HG03039 (cell line): ENCODE measurements around the gene FNTB.

ENCODE experiments used
- ATAC-seq: cut with Tn5 transposase; IDR thresholded peaks from one replicate; pipeline ENCODE4 v1.9.1; 2021; ENCODE audit warnings: mild to moderate bottlenecking, moderate library complexity; ENCODE audit not compliant: unreplicated experiment

FNTB gene, protein sequence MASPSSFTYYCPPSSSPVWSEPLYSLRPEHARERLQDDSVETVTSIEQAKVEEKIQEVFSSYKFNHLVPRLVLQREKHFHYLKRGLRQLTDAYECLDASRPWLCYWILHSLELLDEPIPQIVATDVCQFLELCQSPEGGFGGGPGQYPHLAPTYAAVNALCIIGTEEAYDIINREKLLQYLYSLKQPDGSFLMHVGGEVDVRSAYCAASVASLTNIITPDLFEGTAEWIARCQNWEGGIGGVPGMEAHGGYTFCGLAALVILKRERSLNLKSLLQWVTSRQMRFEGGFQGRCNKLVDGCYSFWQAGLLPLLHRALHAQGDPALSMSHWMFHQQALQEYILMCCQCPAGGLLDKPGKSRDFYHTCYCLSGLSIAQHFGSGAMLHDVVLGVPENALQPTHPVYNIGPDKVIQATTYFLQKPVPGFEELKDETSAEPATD

DNA sequence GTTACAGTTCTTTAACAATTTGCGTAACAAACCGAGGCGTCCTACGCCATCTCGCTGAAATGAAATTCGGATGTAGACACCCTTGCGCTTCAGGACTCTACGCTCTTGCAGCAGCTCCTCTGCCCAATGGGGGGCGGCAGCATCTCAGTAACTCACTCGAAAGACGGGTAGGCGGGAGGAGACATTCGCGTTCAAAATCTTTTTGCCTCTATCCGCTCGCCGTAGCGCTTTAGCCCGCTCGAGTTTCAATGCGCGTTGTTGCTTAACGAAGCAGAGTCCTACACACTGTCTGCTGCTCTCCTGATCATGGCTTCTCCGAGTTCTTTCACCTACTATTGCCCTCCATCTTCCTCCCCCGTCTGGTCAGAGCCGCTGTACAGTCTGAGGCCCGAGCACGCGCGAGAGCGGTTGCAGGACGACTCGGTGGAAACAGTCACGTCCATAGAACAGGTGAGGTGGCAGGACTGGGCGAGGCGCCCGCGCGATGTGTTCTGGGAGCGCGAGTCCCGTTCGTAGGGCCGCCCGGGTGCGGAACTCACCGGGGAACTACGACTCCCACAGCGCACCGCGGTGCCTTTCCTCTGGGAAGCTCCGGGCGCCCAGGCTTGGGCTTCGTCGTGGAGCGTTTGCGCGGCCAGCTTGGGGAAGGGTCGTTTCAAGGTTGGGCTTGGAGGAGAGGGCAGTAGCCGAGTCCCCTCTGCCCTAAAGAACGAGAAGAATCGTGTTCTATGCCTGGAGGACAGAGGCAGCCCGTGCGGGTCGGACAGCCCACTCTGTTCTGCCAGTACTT lies at the start of gene FNTB:
FNTB (plus strand) TSS at position 248 of the 790 bp plus-strand sequence; CDS start at position 307, 59 bp downstream.
- ATAC-seq = peak; percentile 84

DNA sequence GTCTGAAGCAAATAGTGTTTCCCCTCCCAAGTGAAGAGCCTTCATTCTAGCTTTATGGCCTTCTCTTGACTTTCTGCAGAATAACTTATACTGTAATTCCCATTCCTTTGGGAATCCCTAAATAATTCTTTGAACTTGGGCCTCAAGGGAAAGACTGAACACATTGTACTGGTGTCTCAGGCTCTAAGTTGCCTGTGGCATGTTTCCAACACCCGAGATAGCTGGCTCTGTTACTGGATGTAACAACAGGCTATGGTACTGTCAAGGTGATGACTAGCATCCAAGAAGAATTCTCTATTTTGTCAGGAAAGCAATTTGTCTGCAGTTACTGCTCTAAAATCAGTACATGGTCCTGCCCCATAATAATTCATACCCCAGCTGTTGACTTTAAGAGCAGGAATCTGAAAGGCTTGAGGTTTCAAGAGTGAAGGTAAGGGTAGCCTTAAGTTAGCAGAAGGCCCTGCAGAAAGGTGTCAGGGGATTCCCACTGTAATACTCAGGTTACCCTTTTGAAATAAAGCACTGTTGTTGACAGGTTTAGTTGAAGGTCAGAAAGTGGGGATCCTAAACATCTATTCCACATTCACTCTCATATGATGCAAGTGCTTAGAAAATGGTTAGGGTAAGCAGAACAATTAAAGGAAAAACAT lies 49.4 kb upstream of the FNTB start:
- ATAC-seq = no peak

DNA sequence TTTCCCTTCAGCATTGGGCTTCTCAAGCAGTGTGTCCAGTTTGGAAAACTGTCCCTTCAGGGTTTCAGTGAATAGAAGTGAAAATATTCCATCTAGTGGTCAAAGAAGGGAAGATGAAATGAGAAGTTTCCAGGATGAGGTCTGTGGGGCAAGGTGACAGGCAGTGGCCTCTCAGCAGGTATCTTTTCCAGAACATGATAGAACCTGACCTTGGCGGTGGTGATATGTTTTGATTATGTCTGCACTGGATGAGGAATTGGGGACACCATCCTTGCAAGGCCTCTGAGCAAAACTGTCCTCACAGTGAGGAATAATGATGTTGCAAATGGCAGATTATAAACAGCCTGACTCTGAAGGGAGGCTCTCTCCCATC lies 48.9 kb upstream of the FNTB start:
- no peak for ATAC-seq

DNA sequence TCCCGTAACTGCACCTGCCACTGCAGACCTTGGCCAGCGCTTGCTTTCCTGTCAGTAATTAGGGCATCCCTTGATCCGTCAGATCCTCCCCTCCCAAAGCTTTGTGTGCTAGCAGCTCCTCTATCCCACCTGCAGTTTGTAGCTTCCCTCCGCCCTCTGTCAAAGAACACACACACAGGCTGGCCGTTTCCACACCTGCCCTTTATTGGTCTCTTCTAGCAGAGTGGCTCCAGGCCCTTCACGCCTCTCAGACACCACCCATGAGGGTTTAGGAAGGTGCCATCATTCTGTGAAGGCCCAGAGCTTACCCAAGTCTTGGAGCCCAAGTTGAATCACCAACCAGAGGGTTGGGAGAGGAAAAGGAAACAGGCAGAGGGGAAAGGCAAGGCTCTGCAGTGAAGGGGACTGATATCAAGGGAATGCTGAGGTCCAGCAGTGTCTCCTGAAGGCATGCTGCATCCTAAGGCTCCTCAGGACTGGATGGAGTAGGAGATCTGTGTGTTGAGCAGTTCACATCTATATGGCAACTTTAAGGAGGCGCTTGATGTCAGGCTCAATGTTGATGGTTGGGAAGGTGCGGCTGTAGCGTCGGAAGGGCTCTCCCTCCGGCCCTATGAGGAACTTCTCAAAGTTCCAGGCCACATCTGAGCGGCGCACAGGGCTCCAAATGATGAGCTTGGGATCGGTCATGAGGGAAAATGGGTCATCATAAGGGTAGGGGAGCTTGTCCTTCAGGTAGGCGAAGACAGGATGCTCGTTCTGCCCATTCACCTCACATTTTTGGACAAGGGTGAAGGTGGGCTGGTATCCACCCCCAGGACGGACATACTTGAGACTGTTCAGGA lies 47.5 kb upstream of the FNTB start:
- no peak for ATAC-seq

DNA sequence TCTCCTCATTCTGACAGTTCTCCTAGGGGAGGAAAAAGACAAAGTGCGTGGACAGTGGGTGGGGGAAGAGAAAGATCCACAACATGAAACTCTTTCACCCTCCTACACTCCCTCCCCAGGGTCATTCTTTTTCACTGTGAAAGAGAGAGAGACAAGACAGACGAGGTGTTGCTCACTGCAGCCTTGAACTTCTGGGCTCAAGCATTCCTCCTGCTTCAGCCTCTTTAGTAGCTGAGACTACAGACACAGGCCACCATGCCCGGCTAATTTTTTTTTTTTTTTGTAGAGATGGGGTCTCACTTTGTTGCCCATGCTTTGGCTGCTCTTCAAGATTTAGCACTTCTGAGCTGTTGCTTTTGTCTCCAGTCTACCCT lies 46.9 kb upstream of the FNTB start:
- no peak for ATAC-seq

DNA sequence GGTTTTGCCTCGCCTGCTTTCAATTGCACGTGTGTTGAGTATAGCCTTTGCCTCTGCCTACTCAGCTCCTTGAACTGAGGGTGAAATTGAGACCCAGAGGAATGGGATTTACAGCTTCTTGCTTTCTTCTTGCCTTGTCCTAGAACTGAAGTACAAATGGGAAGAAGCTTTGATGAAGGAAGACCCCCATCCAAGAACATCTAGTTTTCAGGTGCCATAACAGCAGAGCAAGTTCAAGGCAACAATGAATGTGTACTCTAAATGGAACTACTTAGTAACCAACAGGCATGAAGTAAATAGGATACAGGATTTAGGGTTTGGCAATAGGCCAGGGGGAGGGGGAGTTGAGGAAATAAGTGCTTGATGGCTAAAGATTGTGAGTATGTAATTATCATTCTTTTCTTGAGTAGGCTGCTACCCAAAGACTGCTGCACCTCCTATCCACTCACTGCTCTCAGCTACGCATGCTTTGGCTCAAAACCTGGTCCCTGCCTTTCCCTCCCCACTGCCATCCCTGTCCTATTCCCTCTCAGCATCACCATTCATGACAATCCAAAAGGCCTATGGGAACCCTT lies 46.3 kb upstream of the FNTB start:
- ATAC-seq = no peak

DNA sequence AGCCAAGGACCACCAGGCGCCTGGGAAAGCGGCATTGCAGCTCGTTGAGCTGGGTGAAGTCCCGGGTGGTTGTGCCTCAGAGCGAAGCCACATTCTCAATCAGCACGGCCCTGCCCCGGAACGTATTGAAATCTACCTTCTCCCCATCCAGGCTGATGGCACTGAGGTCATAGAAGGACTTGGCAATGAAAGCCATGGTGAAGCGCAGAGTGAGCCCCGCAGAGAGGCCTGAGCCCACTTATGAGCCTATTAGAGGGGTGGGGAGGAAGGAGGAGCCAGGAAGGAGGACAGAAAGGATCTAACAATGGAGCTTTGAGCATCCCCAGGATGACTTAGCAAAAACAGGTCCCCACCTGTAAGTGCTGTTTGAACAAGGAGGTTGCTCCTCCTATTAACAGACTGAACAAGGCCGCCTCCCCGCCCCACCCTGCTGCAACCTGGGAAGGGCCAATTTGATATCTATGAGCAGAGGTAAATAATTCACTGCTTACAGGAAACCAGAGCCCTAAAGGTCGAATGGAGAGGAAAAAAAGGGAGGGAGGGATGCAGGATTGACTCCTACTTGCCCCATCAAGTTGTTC lies 44.1 kb upstream of the FNTB start, which contains the start of gene GPX2:
GPX2 (minus strand) TSS at position 215 of the 581 bp plus-strand sequence; CDS start at position 196, 19 bp downstream.
- ATAC-seq = no peak

DNA sequence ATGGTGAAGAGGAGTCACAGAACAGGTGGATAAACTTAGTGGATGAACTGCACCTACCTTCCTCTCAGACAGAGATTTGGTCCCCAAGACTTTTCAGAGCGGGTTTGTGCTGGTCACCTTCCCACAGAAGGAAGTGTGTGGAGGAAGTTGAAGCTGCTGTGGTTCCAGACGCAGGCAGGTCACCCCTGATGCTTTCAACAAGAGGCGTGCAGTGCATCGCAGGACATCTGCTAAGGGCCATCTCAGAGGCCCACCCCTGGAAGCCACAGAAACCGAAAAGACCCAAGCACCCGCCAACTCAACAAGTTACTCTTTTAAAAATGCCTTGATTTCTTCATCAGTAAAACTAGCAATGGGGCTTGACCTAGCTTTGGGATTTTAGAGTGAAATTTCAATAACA lies 43.1 kb upstream of the FNTB start:
- no peak for ATAC-seq

DNA sequence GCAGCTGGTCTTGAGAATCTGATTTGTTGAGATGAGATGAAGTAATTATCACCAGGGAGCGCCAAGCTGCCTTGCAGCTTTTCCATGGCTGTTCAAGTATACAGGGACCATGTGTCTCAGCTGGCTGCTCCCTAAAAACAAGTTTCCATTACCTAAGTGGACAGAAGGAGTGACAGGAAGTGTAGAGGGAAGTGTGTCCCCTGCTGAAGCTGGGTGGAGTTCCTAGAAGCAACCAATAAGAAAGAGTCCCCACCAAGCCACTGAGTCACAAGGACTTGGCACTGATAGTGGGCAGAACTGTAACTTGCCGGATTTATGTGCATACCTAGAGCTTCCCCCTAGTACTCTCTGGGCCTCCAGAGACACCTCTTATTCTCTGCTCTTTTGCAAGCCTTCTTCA lies 42.7 kb upstream of the FNTB start:
- ATAC-seq = no peak

DNA sequence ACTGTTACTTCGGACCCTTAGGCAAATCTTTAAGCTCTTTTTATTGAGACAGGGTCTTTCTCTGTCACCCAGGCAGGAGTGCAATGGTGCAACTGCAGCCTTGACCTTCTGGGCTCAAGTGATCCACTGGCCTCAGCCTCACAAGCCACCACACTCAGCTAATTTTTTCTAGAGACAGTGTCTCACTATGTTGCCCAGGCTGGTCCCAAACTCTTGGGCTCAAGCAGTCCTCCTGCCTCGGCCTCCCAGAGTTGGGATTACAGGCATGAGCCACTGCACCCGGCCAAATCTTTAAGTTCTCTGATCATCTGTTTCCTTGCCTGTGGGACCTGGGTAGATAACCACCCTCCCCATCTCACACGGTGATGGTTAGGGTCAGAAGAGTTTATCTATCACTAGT lies 41.8 kb upstream of the FNTB start:
- ATAC-seq = no peak

DNA sequence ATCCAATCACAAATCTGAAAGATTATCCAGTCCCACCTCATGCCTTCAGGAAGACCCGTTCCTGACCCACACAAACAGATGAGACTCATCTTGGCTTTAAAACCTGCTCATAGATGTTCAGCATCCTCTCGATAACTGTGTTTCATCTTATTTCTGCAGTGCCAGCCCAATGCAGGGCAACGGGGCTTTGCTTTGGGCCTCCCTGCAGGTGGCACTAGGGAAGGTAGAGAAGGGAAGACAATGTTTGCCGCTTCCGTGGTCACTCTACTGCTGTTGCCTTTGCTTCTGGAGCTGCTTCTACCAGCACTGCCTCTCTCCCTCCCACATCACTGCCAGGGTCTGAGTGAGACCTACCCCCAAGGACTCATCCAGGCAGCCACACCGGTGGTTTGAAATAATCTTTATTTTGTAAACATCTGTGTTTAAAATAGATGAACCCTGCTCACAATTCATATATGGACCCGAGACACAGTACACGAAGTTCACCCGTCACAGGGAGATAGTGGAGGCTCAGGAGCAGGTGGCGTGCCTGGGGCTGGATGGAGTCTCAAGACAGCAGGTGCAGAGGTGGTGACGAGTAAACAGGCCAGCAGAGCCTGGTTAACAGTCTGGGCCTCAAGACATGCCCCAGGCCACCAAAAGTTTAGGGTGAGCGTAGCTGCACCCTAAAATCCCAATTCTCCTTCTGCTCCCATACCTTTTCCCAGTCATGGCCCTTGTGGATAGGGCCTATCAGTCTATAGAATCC lies 41.1 kb upstream of the FNTB start:
- ATAC-seq = no peak

DNA sequence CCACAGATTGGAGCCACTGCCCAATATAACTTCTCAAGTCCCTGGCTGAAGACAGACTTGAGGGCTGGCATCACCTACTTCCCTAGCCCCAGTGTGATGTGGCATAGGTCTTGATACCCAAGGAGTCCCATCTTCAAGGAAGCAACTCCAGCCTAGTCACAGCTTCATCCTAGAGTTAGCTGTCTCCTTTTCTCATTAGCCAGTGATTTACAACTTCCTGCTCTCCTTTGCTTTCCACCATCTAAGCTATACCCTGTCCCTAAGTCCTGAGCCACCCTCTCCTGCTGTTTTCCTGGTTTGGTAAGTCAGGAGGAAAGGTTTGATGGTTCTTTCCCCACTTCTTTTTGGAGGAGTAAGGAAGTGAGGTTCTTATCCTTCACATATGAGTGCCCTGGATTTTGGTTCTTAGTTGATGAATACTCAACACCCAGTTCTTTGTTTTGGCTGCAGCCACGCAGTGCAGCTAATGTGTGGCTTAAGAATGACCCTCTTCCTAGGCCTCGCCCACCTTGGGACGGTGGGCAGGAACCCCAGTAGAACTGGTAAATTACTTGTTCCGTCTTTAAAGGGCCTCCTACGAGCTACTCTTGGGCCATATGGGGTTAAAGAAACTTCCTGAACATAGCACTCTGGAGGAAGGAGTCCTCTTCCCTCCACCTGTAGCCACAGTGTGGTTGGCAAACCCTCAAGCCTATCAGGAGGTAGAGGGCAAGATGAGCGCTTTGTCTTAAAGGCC lies 40.2 kb upstream of the FNTB start:
- ATAC-seq = no peak

DNA sequence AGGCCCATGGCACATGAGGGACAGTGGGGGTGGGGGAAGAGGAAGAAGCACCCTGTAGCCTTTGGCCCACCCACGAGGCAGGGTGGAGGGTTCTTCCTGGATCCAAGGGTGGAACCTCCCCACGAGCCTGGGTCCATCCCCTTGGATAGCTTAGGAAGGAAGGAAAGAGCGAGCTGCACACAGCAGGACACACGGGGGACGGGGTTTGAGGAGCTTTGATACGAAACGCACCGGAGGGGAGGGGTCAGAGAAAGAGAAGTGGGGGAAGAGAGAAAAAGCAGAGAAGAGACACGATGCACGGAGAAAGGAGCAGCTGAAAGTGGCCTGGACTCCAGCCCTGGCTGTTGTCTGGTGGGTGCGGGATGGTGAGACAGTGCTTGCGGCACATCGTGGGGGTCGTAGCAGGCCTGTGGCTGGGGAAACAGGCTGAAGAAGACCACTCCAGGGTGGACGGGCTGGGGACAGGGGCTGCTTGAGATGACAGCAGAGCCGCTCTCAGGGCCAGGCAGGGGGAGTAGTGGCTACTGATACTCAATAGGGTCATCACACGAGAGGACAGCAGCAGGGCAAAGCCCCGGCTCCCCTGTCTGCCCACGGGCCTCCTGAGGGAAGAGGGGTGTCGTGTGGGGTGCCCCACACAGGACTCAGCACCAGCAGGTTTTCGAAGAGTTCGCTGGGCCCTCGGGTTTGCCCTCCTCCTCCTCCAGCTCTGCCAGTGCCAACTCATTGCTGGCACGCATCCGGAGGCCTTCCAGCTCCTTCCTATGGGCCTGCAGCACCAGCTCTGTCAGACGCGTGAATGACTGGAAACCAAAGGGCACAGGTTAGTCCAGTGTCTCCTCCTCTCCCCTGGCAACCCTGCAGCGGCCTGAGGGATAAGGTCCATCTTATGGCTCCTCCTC lies 38.7 kb upstream of the FNTB start:
- no peak for ATAC-seq

DNA sequence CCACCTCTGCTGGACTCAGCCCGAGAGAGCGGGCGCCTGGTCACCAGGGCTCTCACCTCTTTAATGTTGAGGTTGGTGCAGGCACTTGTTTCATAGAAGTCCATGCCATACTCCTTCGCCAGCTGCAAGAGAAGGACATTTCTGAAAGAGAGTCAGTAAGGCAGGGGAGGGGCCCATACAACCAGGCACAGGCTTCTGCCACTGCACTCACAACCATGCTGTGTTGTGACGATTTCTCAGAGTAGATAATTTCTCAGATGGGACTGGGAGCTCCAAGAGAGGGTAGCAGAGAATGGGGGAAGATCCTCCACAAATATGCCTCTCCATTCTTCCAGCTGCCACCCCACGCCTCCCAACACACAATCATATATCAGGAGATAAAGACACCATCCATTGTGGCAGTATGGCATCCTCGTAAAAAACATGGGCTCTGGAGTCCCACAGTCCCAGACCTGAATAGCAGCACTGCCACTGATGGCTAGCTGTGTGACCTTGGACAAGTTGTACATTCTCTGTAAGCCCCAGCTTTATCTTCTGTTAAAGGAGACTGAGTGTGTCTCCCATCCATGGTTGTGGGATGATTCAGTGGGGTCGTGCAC lies 38.0 kb upstream of the FNTB start:
- no peak for ATAC-seq

DNA sequence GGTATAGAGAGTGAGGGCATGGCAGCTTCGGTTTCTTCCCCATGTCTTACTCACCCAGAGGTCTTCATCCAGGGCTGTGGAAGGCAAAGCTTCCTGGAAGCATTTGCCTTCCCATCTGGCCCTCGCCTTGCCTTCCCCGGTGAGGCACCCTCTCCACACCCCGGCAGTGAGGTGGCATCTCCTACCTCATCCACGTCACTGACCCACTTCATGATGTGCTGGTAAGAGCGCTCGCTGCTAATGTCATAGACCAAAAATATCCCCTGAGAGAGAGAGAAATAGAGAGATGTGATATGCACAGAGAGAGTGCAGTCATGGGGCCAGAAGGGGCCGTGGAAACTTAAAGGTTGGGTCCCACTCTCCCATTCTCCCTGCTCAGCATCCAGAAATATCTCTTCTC lies 35.8 kb upstream of the FNTB start:
- ATAC-seq = no peak

DNA sequence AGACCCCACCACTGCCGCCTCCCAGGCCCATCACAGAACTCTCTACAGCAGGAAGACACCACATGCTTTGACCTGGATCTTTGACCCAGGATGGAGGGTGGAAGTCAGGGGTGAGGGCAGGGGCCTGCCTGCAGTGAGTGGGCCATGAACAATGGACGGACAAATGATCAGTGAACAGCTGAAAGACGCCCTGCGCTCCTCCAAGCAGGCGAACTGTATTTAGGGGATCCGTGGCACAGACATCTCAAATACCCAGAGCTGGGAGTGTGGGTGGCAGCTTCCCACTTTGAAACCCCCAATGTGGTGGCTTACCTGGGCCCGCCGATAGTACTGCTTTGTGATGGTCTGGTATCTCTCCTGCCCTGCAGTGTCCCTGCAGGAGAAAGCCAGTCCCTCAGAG lies 35.4 kb upstream of the FNTB start:
- ATAC-seq = no peak

DNA sequence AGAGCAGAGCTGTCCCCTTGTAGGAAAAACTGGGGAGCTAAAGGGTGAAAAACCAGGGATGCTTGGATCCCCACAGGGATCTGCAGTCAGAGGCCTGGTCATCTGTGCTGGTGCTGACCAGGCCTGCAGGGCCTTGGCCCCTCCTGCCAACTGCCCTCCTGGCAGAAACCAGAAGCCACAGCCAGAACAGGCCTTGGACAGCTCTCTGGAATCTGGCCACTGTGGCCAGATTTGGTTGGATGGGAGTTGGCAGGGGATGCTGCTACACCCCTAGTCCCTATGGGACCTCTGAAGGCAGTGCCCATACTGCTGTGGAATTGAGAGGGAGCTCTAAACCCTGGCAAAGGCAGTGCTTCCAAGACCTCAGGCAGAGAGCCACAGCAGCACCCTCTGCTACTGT lies 35.0 kb upstream of the FNTB start:
- ATAC-seq = no peak
